HepG2 (cell line): ENCODE results near the gene DIABLO. TPM values are rescaled to one million over a fixed set of nuclear protein-coding genes. Genes with fewer than 3 reads are reported as not detected.

ENCODE experiments used
- ESRRA ChIP-seq: sonication (generic); formaldehyde crosslinking; IDR thresholded peaks from 2 replicates; pipeline ENCODE4 v1.5.1; 2020; ENCODE audit warnings: mild to moderate bottlenecking, low read depth, missing genetic modification reagents
- FOXA3 ChIP-seq: IDR thresholded peaks from 2 replicates; pipeline ENCODE4 v1.6.1; 2016; ENCODE audit warnings: missing genetic modification reagents, missing compliant biosample characterization
- FOXO4 ChIP-seq: sonication (generic); formaldehyde crosslinking; conservative IDR thresholded peaks from 2 replicates; pipeline ENCODE4 v1.8.1; 2023; ENCODE audit warnings: missing genetic modification reagents
- GATAD2A ChIP-seq: IDR thresholded peaks from 2 replicates; pipeline ENCODE4 v1.6.1; 2016
- HDAC1 ChIP-seq: sonication (generic); formaldehyde crosslinking; IDR thresholded peaks from 2 replicates; pipeline ENCODE4 v1.5.1; 2020; ENCODE audit warnings: mild to moderate bottlenecking, missing genetic modification reagents
- HIVEP1 ChIP-seq: sonication (generic); formaldehyde crosslinking; IDR thresholded peaks from 2 replicates; pipeline ENCODE4 v1.4.0; 2020; ENCODE audit warnings: mild to moderate bottlenecking, missing genetic modification reagents
- HNRNPUL1 ChIP-seq: fragments of 200-400 bp; formaldehyde crosslinking; IDR thresholded peaks from 2 replicates; pipeline ENCODE4 v1.6.1; 2017; ENCODE audit warnings: low read depth, mild to moderate bottlenecking, low read length, moderate library complexity
- KLF6 ChIP-seq: IDR thresholded peaks from 2 replicates; pipeline ENCODE4 v1.8.0; 2016; ENCODE audit warnings: missing biosample characterization, missing genetic modification reagents
- KMT2A ChIP-seq: sonication (generic); formaldehyde crosslinking; IDR thresholded peaks from 2 replicates; pipeline ENCODE4 v1.4.0; 2020; ENCODE audit warnings: missing genetic modification reagents
- MXI1 ChIP-seq: IDR thresholded peaks from 3 replicates; pipeline ENCODE4 v1.6.1; 2012; ENCODE audit warnings: low read depth, low read length, inconsistent platforms, borderline replicate concordance
- NPAS2 ChIP-seq: sonication (generic); formaldehyde crosslinking; IDR thresholded peaks from 2 replicates; pipeline ENCODE4 v1.8.0; 2022; ENCODE audit warnings: mild to moderate bottlenecking, missing genetic modification reagents, borderline replicate concordance
- NR3C1 ChIP-seq: sonication (generic); formaldehyde crosslinking; IDR thresholded peaks from 2 replicates; pipeline ENCODE4 v1.4.0; 2020; ENCODE audit warnings: missing genetic modification reagents
- PHF21A ChIP-seq: sonication (generic); formaldehyde crosslinking; IDR thresholded peaks from 2 replicates; pipeline ENCODE4 v1.5.0; 2020; ENCODE audit warnings: mild to moderate bottlenecking, missing genetic modification reagents
- PHF8 ChIP-seq: sonication (generic); formaldehyde crosslinking; IDR thresholded peaks from 2 replicates; pipeline ENCODE4 v1.5.0; 2020; ENCODE audit warnings: missing genetic modification reagents
- REL ChIP-seq: sonication (generic); formaldehyde crosslinking; conservative IDR thresholded peaks from 2 replicates; pipeline ENCODE4 v1.8.0; 2022; ENCODE audit warnings: mild to moderate bottlenecking, missing genetic modification reagents, moderate library complexity
- SOX13 ChIP-seq, 3 experiments: fragments of 450-650 bp in 1 of 3; sonication (generic) in 1 of 3; formaldehyde crosslinking in 1 of 3; IDR thresholded peaks in 2 of 3; conservative IDR thresholded peaks in 1 of 3; 2 replicates each; pipeline versions ENCODE4 v1.5.0 to v1.6.1; 2016 to 2020; ENCODE audit warnings: antibody characterized with exemption in 1 of 3, mild to moderate bottlenecking in 1 of 3, missing compliant biosample characterization in 1 of 3, missing genetic modification reagents in 1 of 3, moderate library complexity in 1 of 3
- TAF1 ChIP-seq: sonication (generic); formaldehyde crosslinking; IDR thresholded peaks from 2 replicates; pipeline ENCODE4 v1.4.0; 2020; ENCODE audit warnings: missing genetic modification reagents
- ZEB1 ChIP-seq: IDR thresholded peaks from 2 replicates; pipeline ENCODE4 v1.6.1; 2012; ENCODE audit warnings: mild to moderate bottlenecking, low read depth, inconsistent platforms; ENCODE audit not compliant: insufficient replicate concordance
- ZFP37 ChIP-seq: sonication (generic); formaldehyde crosslinking; IDR thresholded peaks from 2 replicates; pipeline ENCODE4 v1.4.0; 2020; ENCODE audit warnings: missing genetic modification reagents, borderline replicate concordance
- ZNF101 ChIP-seq: sonication (generic); formaldehyde crosslinking; IDR thresholded peaks from 2 replicates; pipeline ENCODE4 v1.4.0; 2020; ENCODE audit warnings: mild to moderate bottlenecking, low read depth, missing genetic modification reagents, borderline replicate concordance
- ZNF292 ChIP-seq: sonication (generic); formaldehyde crosslinking; IDR thresholded peaks from 2 replicates; pipeline ENCODE4 v1.8.1; 2022; ENCODE audit warnings: mild to moderate bottlenecking, low read depth, missing genetic modification reagents, borderline replicate concordance
- ZNF354B ChIP-seq: sonication (generic); formaldehyde crosslinking; IDR thresholded peaks from 2 replicates; pipeline ENCODE4 v1.8.0; 2022; ENCODE audit warnings: mild to moderate bottlenecking, missing genetic modification reagents
- ZNF382 ChIP-seq: sonication (generic); formaldehyde crosslinking; IDR thresholded peaks from 2 replicates; pipeline ENCODE4 v1.5.0; 2020; ENCODE audit warnings: missing genetic modification reagents, mild to moderate bottlenecking, borderline replicate concordance
- ZNF484 ChIP-seq: sonication (generic); formaldehyde crosslinking; IDR thresholded peaks from 2 replicates; pipeline ENCODE4 v1.5.1; 2020; ENCODE audit warnings: mild to moderate bottlenecking, low read depth, missing genetic modification reagents, borderline replicate concordance
- ZNF776 ChIP-seq: sonication (generic); formaldehyde crosslinking; IDR thresholded peaks from 2 replicates; pipeline ENCODE4 v1.4.0; 2020; ENCODE audit warnings: mild to moderate bottlenecking, missing genetic modification reagents
- ZNF83 ChIP-seq: sonication (generic); formaldehyde crosslinking; IDR thresholded peaks from 2 replicates; pipeline ENCODE4 v1.4.0; 2020; ENCODE audit warnings: missing genetic modification reagents, mild to moderate bottlenecking, borderline replicate concordance
- polyA plus RNA-seq, 8 experiments: library from polyadenylated mRNA; depleted of rRNA in 3 of 8; stranded (reverse) in 7 of 8; unstranded in 1 of 8; fragments of >200 nt; fragmentation: Illumina TruSeq in 4 of 8; extraction: Trizol in 4 of 8; gene quantifications; 2 replicates each; pipeline versions ENCODE4 v1.2.1 to v1.2.3, GENCODE V29; 2011 to 2016; ENCODE audit warnings: low read depth in 4 of 8, missing spikeins in 1 of 8, mixed read lengths in 1 of 8; ENCODE audit not compliant: insufficient read depth in 1 of 8
- total RNA-seq, 5 experiments: library from RNA; depleted of rRNA; stranded (reverse); fragments of >200 nt; fragmentation: Illumina TruSeq; extraction: Trizol; gene quantifications; 2 replicates each; pipeline ENCODE4 v1.2.3, GENCODE V29; 2016; ENCODE audit warnings: low read depth in 1 of 5
- TF ChIP-seq, protein P1 (sequence below): sonication (generic); formaldehyde crosslinking; IDR thresholded peaks from 2 replicates; pipeline ENCODE4 v1.8.1; 2023; ENCODE audit warnings: mild to moderate bottlenecking, inconsistent platforms, moderate library complexity, missing genetic modification reagents, borderline replicate concordance

Gene DIABLO
- total and polyA plus RNA-seq, 2 of the 13 experiments (the other 11 are each of a cell fraction or from before 2014, with no cell fraction given) = 20.7 to 70.9 TPM

- TF ChIP-seq SOX13 (IDR thresholded peaks at IDR 0.05) (no peak), SOX13 (CRISPR knock-in tag; conservative IDR thresholded peaks at IDR 0.05 in 1 of 2, IDR thresholded peaks at IDR 0.05 in 1 of 2) (peak in 1 of 2 experiments; percentile 34; a peak in 1 of 4 replicates), FOXA3 (peak; percentile 70), ZNF83 (CRISPR knock-in tag) (peak; percentile 94; the same call in 1 of the 2 replicates), NR3C1 (no peak), ESRRA (CRISPR knock-in tag) (0 out of 2 replicates have a peak, but pooled peaks have one; percentile 51), ZNF354B (CRISPR knock-in tag) (0 out of 2 replicates have a peak, but pooled peaks have one; percentile 25), HIVEP1 (CRISPR knock-in tag) (no peak), ZNF101 (CRISPR knock-in tag) (no peak), GATAD2A (CRISPR knock-in tag) (no peak; the same call in 1 of the 2 replicates), PHF8 (CRISPR knock-in tag) (peak; percentile 96), KMT2A (peak; percentile 85), ZNF776 (CRISPR knock-in tag) (peak; percentile 69), ZNF484 (no peak), MXI1 (peak; percentile 80; the same call in 1 of the 3 replicates), HNRNPUL1 (peak; percentile 57; the same call in 1 of the 2 replicates), REL (CRISPR knock-in tag) (no peak; the same call in 1 of the 2 replicates), FOXO4 (CRISPR knock-in tag) (no peak), ZNF292 (CRISPR knock-in tag) (no peak), ZNF382 (CRISPR knock-in tag) (no peak), PHF21A (no peak), ZFP37 (no peak), NPAS2 (CRISPR knock-in tag) (no peak), KLF6 (no peak; the same call in 1 of the 2 replicates), TAF1 (CRISPR knock-in tag) (peak; percentile 98), ZEB1 (no peak), HDAC1 (CRISPR knock-in tag) (peak; percentile 96)
- TF ChIP-seq, protein P1, sequence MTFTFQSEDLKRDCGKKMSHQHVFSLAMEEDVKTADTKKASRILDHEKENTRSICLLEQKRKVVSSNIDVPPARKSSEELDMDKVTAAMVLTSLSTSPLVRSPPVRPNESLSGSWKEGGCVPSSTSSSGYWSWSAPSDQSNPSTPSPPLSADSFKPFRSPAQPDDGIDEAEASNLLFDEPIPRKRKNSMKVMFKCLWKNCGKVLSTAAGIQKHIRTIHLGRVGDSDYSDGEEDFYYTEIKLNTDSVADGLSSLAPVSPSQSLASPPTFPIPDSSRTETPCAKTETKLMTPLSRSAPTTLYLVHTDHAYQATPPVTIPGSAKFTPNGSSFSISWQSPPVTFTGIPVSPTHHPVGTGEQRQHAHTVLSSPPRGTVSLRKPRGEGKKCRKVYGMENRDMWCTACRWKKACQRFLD (CRISPR knock-in tag) = no peak
Observed at GRCh38 chr12:122225683-122226365, at the start of gene DIABLO (continued).
